GM12878 (cell line): ENCODE measurements around the gene SIRT2. TPM values are rescaled to one million over a fixed set of nuclear protein-coding genes. Genes with fewer than 3 reads are reported as not detected.

Experiments
- ASH2L ChIP-seq: fragments of 300-600, 200-600 bp; sonication (generic); IDR thresholded peaks from 2 replicates; pipeline ENCODE4 v1.6.1; 2017; ENCODE audit warnings: low read depth, mild to moderate bottlenecking, borderline replicate concordance
- CEBPB ChIP-seq, 2 experiments: fragments of 150-350 bp in 1 of 2; IDR thresholded peaks; 2 replicates each; pipeline ENCODE4 v1.6.1; 2012 to 2014; ENCODE audit warnings: low read depth in 2 of 2, low read length in 2 of 2, borderline replicate concordance in 1 of 2, inconsistent platforms in 1 of 2
- EP300 ChIP-seq, 2 experiments: fragments of 150-350 bp in 1 of 2; IDR thresholded peaks; 2 replicates each; pipeline ENCODE4 v1.6.1; 2011 to 2012; ENCODE audit warnings: low read depth in 2 of 2, low read length in 2 of 2, borderline replicate concordance in 1 of 2, improper control_type of control experiment in 1 of 2, inconsistent platforms in 1 of 2; ENCODE audit not compliant: control insufficient read depth in 1 of 2
- EZH2 ChIP-seq: IDR thresholded peaks from 2 replicates; pipeline ENCODE4 v1.6.1; 2012; ENCODE audit warnings: low read depth, mild to moderate bottlenecking, control low read depth, inconsistent platforms, low read length, borderline replicate concordance; ENCODE audit not compliant: control insufficient read depth
- FOXM1 ChIP-seq: IDR thresholded peaks from 2 replicates; pipeline ENCODE4 v1.6.1; 2012; ENCODE audit warnings: low read depth, mild to moderate bottlenecking, inconsistent platforms, low read length, moderate library complexity
- KAT2A ChIP-seq: conservative IDR thresholded peaks from 2 replicates; pipeline ENCODE4 v1.6.1; 2011; ENCODE audit warnings: low read depth, low read length; ENCODE audit not compliant: control insufficient read depth
- NFXL1 ChIP-seq: fragments of 450-650 bp; IDR thresholded peaks from 2 replicates; pipeline ENCODE4 v1.6.1; 2017; ENCODE audit warnings: antibody characterized with exemption, mild to moderate bottlenecking, borderline replicate concordance
- NR2C1 ChIP-seq: fragments of 450-650 bp; IDR thresholded peaks from 2 replicates; pipeline ENCODE4 v1.6.1; 2017; ENCODE audit warnings: antibody characterized with exemption, mild to moderate bottlenecking, moderate library complexity
- POLR2A ChIP-seq: IDR thresholded peaks from 2 replicates; pipeline ENCODE4 v1.6.1; 2011; ENCODE audit warnings: low read depth, mild to moderate bottlenecking, low read length
- POLR2AphosphoS5 ChIP-seq: IDR thresholded peaks from 2 replicates; pipeline ENCODE4 v1.6.1; 2011; ENCODE audit warnings: mild to moderate bottlenecking, low read length, inconsistent platforms
- RAD51 ChIP-seq: fragments of 450-650 bp; IDR thresholded peaks from 2 replicates; pipeline ENCODE4 v1.6.1; 2016; ENCODE audit warnings: moderate library complexity, mild to moderate bottlenecking, inconsistent platforms
- SMAD1 ChIP-seq: fragments of 450-650 bp; IDR thresholded peaks from 2 replicates; pipeline ENCODE4 v1.6.1; 2018; ENCODE audit warnings: mild to moderate bottlenecking, low read depth; ENCODE audit not compliant: partially characterized antibody
- SMAD5 ChIP-seq: IDR thresholded peaks from 2 replicates; pipeline ENCODE4 v1.6.1; 2016; ENCODE audit warnings: antibody characterized with exemption, low read depth
- SMARCA5 ChIP-seq: fragments of 450-650 bp; IDR thresholded peaks from 2 replicates; pipeline ENCODE4 v1.6.1; 2017; ENCODE audit warnings: mild to moderate bottlenecking
- STAT3 ChIP-seq: IDR thresholded peaks from 2 replicates; pipeline ENCODE4 v1.6.1; 2011; ENCODE audit warnings: low read depth, low read length, improper control_type of control experiment
- polyA plus RNA-seq, 11 experiments: library from polyadenylated mRNA; depleted of rRNA in 4 of 11; unstranded in 6 of 11; stranded (reverse) in 5 of 11; fragments of >200 nt; fragmentation: Nextera tagmentation in 4 of 11; fragmentation: Illumina TruSeq in 1 of 11; extraction: Ambion mirVana in 4 of 11; extraction: Trizol in 1 of 11; gene quantifications; 1 replicate in 1 of 11; 2 replicates in 10 of 11; pipeline versions ENCODE4 v1.2.1 to v1.2.3, GENCODE V29; 2011 to 2016; ENCODE audit warnings: inconsistent platforms in 2 of 11, missing spikeins in 2 of 11, low read depth in 1 of 11
- total RNA-seq, 4 experiments: library from RNA; depleted of rRNA in 3 of 4; stranded (reverse); fragments of >200 nt in 3 of 4; fragmentation: Illumina TruSeq in 1 of 4; extraction: Trizol in 1 of 4; gene quantifications; 2 replicates each; pipeline versions ENCODE4 v1.2.1 to v1.2.3, GENCODE V29; 2013 to 2021
- TF ChIP-seq, protein P1 (sequence below): fragments of 450-650 bp; IDR thresholded peaks from 2 replicates; pipeline ENCODE4 v1.6.1; 2018; ENCODE audit warnings: borderline replicate concordance, mild to moderate bottlenecking; ENCODE audit not compliant: partially characterized antibody
- TF ChIP-seq, protein P2 (sequence below): IDR thresholded peaks from 2 replicates; pipeline ENCODE4 v1.6.1; 2011; ENCODE audit warnings: low read depth, low read length, improper control_type of control experiment, borderline replicate concordance
- TF ChIP-seq, protein P3 (sequence below): fragments of 450-650 bp; conservative IDR thresholded peaks from 2 replicates; pipeline ENCODE4 v1.6.1; 2017; ENCODE audit warnings: mild to moderate bottlenecking, moderate library complexity
- TF ChIP-seq, protein P4 (sequence below): IDR thresholded peaks from 2 replicates; pipeline ENCODE4 v1.6.1; 2012; ENCODE audit warnings: low read length, inconsistent platforms
- TF ChIP-seq, protein P5 (sequence below): fragments of 450-650 bp; IDR thresholded peaks from 2 replicates; pipeline ENCODE4 v1.6.1; 2018; ENCODE audit warnings: mild to moderate bottlenecking, low read depth, moderate library complexity; ENCODE audit not compliant: partially characterized antibody

SIRT2 gene
- total and polyA plus RNA-seq, 10 of the 15 experiments (the other 5 are each of a cell fraction or from before 2014, with no cell fraction given) = 1.4 to 38.7 (median 24.1) TPM

DNA sequence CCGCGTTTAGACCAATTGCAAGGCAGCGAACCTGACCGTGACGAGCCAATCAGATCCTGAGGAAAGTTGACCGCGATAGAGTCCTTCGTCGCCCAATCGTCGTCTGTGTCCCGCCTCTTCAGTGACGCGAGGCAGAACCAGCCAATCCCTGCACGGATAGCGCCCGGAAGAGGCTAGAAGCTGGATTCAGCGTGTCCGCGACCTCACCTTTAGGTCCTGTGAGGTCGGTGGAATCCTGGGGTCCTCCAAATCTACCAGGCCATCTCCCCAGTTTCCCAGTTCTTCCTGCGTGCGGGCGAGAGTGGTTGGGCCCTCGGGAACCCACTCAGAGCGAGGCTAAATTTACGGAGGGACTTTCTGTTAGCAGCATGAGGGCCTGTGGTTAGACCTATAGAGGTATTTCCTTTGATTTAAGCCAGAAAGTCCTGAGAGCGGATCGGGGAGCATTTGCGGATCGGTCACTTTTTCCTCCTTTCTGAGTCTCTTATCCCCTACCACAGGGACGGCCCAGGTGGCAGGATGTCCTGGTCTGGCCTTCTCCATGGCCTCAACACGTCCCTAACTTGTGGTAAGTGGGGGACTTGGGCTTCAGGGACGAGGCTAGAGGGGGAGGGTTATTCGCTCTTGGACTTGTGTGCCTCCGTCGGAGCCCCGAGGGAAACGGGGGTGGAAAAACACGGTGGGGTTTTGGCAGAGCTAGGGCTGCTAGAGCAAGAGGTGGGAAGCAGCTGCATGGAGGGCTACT, 31.5 kb upstream of the SIRT2 start, which contains the start of gene MRPS12 (continued):
- TF ChIP-seq, protein P1, sequence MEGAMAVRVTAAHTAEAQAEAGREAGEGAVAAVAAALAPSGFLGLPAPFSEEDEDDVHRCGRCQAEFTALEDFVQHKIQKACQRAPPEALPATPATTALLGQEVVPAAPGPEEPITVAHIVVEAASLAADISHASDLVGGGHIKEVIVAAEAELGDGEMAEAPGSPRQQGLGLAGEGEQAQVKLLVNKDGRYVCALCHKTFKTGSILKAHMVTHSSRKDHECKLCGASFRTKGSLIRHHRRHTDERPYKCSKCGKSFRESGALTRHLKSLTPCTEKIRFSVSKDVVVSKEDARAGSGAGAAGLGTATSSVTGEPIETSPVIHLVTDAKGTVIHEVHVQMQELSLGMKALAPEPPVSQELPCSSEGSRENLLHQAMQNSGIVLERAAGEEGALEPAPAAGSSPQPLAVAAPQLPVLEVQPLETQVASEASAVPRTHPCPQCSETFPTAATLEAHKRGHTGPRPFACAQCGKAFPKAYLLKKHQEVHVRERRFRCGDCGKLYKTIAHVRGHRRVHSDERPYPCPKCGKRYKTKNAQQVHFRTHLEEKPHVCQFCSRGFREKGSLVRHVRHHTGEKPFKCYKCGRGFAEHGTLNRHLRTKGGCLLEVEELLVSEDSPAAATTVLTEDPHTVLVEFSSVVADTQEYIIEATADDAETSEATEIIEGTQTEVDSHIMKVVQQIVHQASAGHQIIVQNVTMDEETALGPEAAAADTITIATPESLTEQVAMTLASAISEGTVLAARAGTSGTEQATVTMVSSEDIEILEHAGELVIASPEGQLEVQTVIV = peak; percentile 18
- TF ChIP-seq RAD51 = no peak
- TF ChIP-seq CEBPB (IDR thresholded peaks at IDR 0.05; ENCODE audit: borderline replicate concordance in 1 of 2, low read depth in 2 of 2, low read length in 2 of 2) = no peak
- peak; percentile 72; the same call in 1 of the 2 replicates for TF ChIP-seq SMAD5
- TF ChIP-seq, protein P2, sequence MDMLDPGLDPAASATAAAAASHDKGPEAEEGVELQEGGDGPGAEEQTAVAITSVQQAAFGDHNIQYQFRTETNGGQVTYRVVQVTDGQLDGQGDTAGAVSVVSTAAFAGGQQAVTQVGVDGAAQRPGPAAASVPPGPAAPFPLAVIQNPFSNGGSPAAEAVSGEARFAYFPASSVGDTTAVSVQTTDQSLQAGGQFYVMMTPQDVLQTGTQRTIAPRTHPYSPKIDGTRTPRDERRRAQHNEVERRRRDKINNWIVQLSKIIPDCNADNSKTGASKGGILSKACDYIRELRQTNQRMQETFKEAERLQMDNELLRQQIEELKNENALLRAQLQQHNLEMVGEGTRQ = peak; percentile 22; the same call in 1 of the 2 replicates
- TF ChIP-seq, protein P3, sequence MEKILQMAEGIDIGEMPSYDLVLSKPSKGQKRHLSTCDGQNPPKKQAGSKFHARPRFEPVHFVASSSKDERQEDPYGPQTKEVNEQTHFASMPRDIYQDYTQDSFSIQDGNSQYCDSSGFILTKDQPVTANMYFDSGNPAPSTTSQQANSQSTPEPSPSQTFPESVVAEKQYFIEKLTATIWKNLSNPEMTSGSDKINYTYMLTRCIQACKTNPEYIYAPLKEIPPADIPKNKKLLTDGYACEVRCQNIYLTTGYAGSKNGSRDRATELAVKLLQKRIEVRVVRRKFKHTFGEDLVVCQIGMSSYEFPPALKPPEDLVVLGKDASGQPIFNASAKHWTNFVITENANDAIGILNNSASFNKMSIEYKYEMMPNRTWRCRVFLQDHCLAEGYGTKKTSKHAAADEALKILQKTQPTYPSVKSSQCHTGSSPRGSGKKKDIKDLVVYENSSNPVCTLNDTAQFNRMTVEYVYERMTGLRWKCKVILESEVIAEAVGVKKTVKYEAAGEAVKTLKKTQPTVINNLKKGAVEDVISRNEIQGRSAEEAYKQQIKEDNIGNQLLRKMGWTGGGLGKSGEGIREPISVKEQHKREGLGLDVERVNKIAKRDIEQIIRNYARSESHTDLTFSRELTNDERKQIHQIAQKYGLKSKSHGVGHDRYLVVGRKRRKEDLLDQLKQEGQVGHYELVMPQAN = peak; percentile 81
- TF ChIP-seq NFXL1 = no peak
- TF ChIP-seq SMAD1 = no peak
- TF ChIP-seq FOXM1 = no peak
- TF ChIP-seq KAT2A = no peak
- TF ChIP-seq NR2C1 = no peak
- no peak for TF ChIP-seq STAT3
- no peak for TF ChIP-seq ASH2L
- no peak for TF ChIP-seq EZH2
- peak; percentile 96 for TF ChIP-seq POLR2AphosphoS5
- TF ChIP-seq EP300 (IDR thresholded peaks at IDR 0.05; ENCODE audit: borderline replicate concordance in 1 of 2, control insufficient read depth in 1 of 2, low read depth in 2 of 2, low read length in 2 of 2) = no peak
- TF ChIP-seq, protein P4, sequence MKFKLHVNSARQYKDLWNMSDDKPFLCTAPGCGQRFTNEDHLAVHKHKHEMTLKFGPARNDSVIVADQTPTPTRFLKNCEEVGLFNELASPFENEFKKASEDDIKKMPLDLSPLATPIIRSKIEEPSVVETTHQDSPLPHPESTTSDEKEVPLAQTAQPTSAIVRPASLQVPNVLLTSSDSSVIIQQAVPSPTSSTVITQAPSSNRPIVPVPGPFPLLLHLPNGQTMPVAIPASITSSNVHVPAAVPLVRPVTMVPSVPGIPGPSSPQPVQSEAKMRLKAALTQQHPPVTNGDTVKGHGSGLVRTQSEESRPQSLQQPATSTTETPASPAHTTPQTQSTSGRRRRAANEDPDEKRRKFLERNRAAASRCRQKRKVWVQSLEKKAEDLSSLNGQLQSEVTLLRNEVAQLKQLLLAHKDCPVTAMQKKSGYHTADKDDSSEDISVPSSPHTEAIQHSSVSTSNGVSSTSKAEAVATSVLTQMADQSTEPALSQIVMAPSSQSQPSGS = no peak
- TF ChIP-seq, protein P5, sequence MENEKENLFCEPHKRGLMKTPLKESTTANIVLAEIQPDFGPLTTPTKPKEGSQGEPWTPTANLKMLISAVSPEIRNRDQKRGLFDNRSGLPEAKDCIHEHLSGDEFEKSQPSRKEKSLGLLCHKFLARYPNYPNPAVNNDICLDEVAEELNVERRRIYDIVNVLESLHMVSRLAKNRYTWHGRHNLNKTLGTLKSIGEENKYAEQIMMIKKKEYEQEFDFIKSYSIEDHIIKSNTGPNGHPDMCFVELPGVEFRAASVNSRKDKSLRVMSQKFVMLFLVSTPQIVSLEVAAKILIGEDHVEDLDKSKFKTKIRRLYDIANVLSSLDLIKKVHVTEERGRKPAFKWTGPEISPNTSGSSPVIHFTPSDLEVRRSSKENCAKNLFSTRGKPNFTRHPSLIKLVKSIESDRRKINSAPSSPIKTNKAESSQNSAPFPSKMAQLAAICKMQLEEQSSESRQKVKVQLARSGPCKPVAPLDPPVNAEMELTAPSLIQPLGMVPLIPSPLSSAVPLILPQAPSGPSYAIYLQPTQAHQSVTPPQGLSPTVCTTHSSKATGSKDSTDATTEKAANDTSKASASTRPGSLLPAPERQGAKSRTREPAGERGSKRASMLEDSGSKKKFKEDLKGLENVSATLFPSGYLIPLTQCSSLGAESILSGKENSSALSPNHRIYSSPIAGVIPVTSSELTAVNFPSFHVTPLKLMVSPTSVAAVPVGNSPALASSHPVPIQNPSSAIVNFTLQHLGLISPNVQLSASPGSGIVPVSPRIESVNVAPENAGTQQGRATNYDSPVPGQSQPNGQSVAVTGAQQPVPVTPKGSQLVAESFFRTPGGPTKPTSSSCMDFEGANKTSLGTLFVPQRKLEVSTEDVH = no peak
- peak; percentile 87 for TF ChIP-seq POLR2A
- TF ChIP-seq SMARCA5 = peak; percentile 61
